ENCODE data around the gene PKD2L2.
A peak's percentile ranks its signal among the peaks of the same experiment; 100 is the strongest.
"Not testable (repeated sequence)": the region's sequence is repeated elsewhere in the genome, so short reads cannot be mapped to it uniquely, and the experiment has no call there.

Gene PKD2L2

GRCh38 chr5:137888863-137889759 lies at the start of gene PKD2L2:
Gene PKD2L2, plus strand, starts transcription at chr5:137889457. Its CDS starts 35 bp downstream, at chr5:137889492.
- DNase-seq (ENCODE audit: low spot score) = peak; percentile 95

GRCh38 chr5:137842296-137842695 lies 47.0 kb upstream of the PKD2L2 start:
- no peak for DNase-seq (ENCODE audit: low spot score)

- no peak for DNase-seq (ENCODE audit: low spot score)
Observed at GRCh38 chr5:137843676-137844299, 45.5 kb upstream of the PKD2L2 start.

GRCh38 chr5:137845472-137845871 lies 43.8 kb upstream of the PKD2L2 start:
- DNase-seq (ENCODE audit: low spot score) = no peak

DNA sequence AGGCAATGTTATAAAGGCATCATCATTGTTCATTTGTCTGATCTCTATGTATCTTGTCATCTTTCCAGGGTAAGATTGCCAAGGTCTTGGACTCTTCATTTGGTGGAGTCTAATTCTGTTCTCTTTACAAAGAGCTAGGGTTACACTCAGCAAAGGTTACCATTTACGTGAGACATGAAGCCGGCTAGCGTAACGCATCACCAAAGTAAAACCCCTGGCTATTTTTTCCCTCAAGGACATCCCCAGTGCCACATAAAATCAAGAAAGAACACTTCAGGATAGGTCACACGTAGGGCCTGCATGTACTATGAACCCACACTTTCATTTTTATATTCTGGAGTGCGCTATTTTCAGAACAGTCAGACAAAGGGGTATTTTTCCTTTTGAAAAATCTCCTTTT lies 41.6 kb upstream of the PKD2L2 start:
- no peak for DNase-seq (ENCODE audit: low spot score)

DNA sequence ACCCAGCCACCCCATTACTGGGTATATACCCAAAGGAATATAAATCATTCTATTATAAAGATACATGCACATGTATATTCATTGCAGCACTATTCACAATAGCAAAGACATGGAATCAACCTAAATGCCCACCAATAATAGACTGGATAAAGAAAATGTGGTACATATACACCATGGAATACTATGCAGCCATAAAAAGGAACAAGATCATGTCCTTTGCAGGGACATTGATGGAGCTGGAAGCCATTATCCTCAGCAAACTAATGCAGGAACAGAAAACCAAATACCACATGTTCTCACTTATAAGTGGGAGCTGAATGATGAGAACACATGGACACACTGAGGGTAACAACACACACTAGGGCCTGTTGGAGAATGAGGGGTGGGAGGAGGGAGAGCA lies 36.1 kb upstream of the PKD2L2 start:
- not testable (repeated sequence) for DNase-seq (ENCODE audit: low spot score)

- no peak for DNase-seq (ENCODE audit: low spot score)
Observed at GRCh38 chr5:137856201-137856600, 33.1 kb upstream of the PKD2L2 start.

DNA sequence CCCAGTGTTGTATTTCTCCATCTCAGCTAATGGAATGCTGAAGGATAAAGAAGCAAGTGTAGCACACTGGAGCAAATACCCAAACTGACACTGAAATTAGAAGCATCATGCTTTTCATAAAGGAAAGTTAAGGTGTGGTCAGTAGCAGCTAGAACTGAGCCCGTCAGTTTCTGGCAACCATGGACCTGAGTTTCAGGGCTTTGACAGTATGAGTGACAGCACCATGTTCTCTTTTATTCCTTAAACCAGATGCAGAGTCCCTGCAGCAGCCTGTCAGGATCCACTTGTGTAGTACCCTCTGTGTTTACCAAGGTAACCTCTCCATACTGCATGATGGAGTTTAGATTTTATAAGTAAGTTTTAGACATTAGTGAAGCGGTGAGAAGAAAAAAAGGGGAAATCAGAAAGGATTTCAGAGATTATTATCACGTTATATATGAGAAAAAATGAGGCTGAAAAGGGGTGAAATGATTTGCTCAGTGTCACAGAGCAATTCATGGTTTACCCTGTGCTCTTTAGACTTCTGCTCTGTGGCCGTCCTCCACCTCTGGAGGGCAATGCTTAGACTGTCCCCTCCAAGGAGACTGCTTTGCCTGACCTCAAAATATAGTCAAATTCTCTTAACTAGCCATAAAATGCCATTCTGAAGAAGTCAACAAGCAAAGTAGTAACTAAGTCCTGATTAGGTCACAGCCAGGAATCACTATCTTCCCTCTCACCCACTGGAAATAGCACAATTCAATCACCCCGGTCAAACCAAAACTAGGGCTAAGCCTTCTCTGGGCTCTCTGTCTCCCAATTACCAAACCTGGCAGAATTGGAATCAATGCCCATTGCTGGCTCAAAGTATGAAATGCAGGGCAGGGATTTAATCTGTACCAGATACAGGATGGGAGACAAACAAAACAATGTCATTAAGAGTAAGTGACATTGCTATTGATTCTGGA lies 32.1 kb upstream of the PKD2L2 start:
- DNase-seq (ENCODE audit: low spot score) = no peak

GRCh38 chr5:137858223-137858916 lies 30.9 kb upstream of the PKD2L2 start:
- peak; percentile 18 for DNase-seq (ENCODE audit: low spot score)

GRCh38 chr5:137858954-137859353 lies 30.3 kb upstream of the PKD2L2 start:
- DNase-seq (ENCODE audit: low spot score) = no peak

- DNase-seq (ENCODE audit: low spot score) = no peak
Observed at GRCh38 chr5:137862251-137862650, 27.0 kb upstream of the PKD2L2 start.

DNA sequence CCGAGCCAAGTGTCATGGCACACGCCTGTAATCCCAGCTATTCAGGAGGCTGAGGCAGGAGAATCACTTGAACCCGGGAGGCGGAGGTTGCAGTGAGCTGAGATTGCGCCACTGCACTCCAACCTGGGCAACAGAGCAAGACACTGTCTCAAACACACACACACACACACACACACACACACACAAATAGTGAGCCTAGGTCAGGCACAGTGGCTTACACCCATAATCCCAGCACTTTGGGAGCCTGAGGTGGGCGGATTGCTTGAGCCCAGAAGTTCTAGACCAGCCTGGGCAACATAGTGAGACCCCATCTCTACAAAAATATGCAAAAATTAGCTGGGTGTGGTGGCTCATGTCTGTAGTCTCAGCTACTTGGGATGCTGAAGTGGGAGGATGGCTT lies 25.6 kb upstream of the PKD2L2 start:
- not testable (repeated sequence) for DNase-seq (ENCODE audit: low spot score)

DNA sequence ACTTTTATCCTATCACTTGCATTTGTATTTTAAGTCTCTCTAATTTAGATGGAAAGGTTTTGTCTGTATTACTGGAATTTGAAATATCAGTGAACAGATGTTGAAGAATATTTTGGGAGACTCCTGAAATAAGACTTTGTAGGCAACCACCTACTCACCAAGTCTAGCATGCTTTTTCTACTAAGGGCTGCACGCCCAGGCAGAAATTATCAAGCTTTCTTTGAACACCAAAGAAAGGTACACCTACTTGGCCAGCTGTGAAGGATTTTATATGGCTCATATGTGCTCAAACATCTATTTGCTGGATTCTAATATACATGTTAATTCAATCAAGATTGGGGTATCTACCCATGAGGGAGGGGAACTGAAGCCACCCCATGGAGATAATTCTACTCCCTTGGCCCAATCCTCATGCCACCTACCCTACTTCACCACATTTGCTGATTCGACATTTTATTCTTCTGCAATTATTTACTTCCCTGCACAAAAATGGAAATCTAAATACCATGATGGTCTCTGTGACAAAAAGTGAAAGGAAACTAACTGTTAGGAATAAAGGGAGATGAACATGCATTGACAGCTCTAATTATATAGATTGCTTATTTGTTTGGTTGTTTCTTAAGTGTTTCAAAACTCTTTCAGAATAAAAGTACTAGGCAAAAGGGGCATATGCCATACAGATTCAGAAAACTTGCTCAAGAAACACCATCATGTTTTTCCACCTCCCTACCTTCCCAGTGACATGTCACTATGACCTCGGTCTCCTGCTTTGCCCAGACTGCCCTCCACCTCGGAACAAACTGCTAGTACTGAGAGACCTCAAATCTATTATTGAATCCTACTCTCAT lies 22.5 kb upstream of the PKD2L2 start:
- no peak for DNase-seq (ENCODE audit: low spot score)

DNA sequence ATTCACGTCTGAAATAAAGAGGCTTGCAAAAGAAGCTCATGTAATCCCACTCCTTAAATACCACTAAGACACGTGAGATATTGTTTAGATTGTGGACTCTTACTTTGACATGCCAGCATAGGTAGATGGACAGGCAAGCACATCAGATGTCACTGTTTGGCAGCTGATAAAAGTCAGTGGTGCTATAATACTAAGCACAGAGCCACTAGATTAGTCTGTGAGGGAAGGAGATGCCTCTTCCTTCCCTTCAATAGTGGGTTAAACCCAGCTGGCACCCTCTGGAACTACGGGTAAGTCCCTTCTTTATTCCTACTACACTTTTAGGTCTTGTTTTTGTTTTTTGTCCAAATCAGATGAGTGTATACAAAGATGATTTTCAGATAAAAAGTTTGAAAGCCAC lies 21.6 kb upstream of the PKD2L2 start, which contains the start of gene MYOT:
TSS of gene MYOT (plus strand) at position 197 of the 400 bp plus-strand sequence. CDS start 2,792 bp downstream, outside the sequence.
- DNase-seq (ENCODE audit: low spot score) = no peak

DNA sequence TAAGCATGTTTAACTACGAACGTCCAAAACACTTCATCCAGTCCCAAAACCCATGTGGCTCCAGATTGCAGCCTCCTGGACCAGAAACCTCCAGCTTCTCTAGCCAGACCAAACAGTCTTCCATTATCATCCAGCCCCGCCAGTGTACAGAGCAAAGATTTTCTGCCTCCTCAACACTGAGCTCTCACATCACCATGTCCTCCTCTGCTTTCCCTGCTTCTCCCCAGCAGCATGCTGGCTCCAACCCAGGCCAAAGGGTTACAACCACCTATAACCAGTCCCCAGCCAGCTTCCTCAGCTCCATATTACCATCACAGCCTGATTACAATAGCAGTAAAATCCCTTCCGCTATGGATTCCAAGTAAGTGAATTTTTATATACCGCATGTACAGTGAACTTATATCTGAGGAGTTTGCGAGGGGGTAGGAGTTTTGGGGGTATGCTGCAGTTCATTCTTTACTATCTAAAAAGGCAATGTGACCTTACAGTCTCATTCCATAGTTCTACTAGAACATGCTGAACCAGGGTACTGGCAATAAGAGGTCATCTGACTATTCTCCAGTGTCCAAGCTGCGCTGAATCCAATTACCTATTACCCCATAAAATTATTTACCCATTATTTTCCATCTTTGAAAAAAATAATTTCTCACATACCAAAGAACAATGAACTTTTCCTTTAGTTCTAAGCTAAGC lies 18.5 kb upstream of the PKD2L2 start:
- no peak for DNase-seq (ENCODE audit: low spot score)

DNA sequence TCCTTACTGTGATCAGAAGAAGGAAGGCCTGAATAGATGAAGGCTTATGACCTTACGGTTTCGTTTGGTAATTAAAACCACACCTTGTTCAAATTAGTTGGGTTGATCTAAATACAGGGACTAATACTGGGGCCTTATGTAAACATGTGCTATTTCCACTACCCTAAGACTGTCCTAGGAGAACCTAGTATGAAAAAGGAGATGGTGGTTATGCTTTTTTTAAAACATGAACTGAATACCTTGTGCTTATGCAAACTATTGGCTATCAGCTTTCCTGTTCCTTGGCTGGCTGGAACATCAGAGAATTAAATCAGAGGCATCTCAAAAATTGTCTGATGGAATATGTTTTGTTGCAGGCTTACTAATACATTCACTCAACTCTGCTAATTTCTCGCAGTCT lies 17.7 kb upstream of the PKD2L2 start:
- DNase-seq (ENCODE audit: low spot score) = no peak

DNA sequence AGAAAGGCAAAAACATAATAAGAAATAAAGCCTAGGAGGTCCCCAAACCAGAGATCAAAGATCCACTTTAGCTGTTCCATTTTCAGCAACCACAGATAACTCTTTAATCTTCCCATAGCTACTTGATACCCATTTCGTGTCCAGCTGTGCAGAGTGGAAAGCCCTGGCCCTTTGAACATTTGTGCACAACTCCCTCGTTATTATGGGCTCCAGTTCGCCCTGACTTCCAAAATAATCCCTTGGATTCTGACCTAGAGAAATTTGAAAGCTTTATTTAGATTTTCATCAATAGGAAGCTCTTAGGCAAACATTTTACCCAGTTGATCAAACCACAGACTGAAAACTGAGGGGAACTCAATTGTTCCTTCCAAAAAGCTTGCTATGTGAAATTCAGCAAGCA lies 16.8 kb upstream of the PKD2L2 start:
- no peak for DNase-seq (ENCODE audit: low spot score)

DNA sequence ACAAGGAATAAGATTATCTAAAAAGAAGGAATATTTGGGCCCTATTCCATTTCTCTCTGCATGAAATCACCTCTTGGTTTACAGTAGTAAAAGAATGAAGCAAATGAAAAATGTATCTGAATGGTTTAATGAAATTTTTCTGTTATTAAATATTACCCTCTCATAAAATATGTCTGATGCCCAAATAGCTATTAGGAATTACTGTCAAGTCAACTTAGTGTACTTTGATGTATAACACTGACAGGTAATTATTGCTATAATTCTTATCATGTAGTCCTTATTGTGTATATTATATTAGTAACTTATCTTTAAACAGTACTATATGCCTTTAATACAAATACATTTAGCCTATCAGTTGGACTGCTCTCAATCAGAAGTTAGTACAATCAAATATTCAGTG lies 13.2 kb upstream of the PKD2L2 start:
- DNase-seq (ENCODE audit: low spot score) = no peak

GRCh38 chr5:137880313-137880712 lies 8.9 kb upstream of the PKD2L2 start:
- DNase-seq (ENCODE audit: low spot score) = no peak

DNA sequence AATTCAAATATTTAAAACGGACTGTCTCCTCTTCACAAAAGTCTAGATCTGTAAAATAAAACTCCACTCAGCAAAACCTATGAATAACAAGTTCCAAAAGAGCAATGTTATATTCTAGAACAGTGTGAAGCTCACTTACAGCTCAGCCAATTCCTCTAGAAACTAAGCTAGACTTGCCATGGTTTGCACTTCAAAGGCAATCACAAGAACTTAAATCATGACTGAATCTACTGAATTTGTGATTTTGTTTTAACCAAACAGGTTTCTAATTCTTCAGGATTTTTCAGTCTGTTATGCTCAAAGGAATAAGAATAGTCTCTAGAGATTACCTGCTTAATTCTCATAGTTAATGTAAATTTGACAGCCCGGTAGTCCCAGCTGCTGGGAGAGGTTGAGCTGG lies 1.4 kb upstream of the PKD2L2 start:
- no peak for DNase-seq (ENCODE audit: low spot score)
